ENCODE data around the gene ZMYND8.
"Not testable (repeated sequence)": the region's sequence is repeated elsewhere in the genome, so short reads cannot be mapped to it uniquely, and the experiment has no call there.

The ZMYND8 gene

GRCh38 chr20:47263465-47264084, 92.9 kb downstream of the ZMYND8 start:
- DNase-seq: no peak

- no peak for DNase-seq
Measured at GRCh38 chr20:47263080-47263464, 93.4 kb downstream of the ZMYND8 start.

- DNase-seq: no peak
Measured at GRCh38 chr20:47262365-47263013, 94.0 kb downstream of the ZMYND8 start.

GRCh38 chr20:47262008-47262364, 94.5 kb downstream of the ZMYND8 start:
- DNase-seq: no peak

- DNase-seq: not testable (repeated sequence)
Measured at GRCh38 chr20:47261161-47261774, 95.2 kb downstream of the ZMYND8 start.

- DNase-seq: not testable (repeated sequence)
Measured at GRCh38 chr20:47260540-47261126, 95.9 kb downstream of the ZMYND8 start.

- DNase-seq: no peak
Measured at GRCh38 chr20:47258745-47259695, 97.5 kb downstream of the ZMYND8 start.

GRCh38 chr20:47257771-47258170, 98.7 kb downstream of the ZMYND8 start:
- DNase-seq: no peak

GRCh38 chr20:47257256-47257655, 99.2 kb downstream of the ZMYND8 start:
- no peak for DNase-seq

GRCh38 chr20:47256668-47257236, 99.7 kb downstream of the ZMYND8 start:
- DNase-seq: no peak

- no peak for DNase-seq
Measured at GRCh38 chr20:47253872-47254271, 102.6 kb downstream of the ZMYND8 start.

GRCh38 chr20:47252879-47253307, 103.6 kb downstream of the ZMYND8 start:
- no peak for DNase-seq

GRCh38 chr20:47251154-47252020, 105.1 kb downstream of the ZMYND8 start:
- DNase-seq: no peak

GRCh38 chr20:47250360-47250759, 106.1 kb downstream of the ZMYND8 start:
- no peak for DNase-seq

- no peak for DNase-seq
Measured at GRCh38 chr20:47249913-47250312, 106.6 kb downstream of the ZMYND8 start.

- no peak for DNase-seq
Measured at GRCh38 chr20:47248448-47248966, 108.0 kb downstream of the ZMYND8 start.

GRCh38 chr20:47247972-47248371, 108.5 kb downstream of the ZMYND8 start:
- no peak for DNase-seq

GRCh38 chr20:47246061-47246777, 110.3 kb downstream of the ZMYND8 start:
- no peak for DNase-seq

- DNase-seq: not testable (repeated sequence)
Measured at GRCh38 chr20:47245166-47245565, 111.3 kb downstream of the ZMYND8 start.

GRCh38 chr20:47244451-47244850, 112.0 kb downstream of the ZMYND8 start:
- no peak for DNase-seq

Data from activated effector memory CD4-positive, alpha-beta T cell treated with anti-CD3 and anti-CD28 coated beads, Interleukin-2, amount 50 U/mL, for 16 hours (primary cell).